ENCODE measurements around the gene CDK5RAP2. TPM values are rescaled to one million over a fixed set of nuclear protein-coding genes. Genes with fewer than 3 reads are reported as not detected.
A peak's percentile ranks its signal among the peaks of the same experiment; 100 is the strongest.

CDK5RAP2 gene
- total and polyA plus RNA-seq, 9 of the 15 experiments (the other 6 are each of a cell fraction or from before 2014, with no cell fraction given), result 19.9 to 68.8 (median 42.2) TPM

GRCh38 chr9:120403543-120403856, 176.5 kb downstream of the CDK5RAP2 start (continued):
- TF ChIP-seq EP300 (IDR thresholded peaks at IDR 0.05; ENCODE audit: low read length), result no peak
- no peak for TF ChIP-seq HES1 (IDR thresholded peaks at IDR 0.05; ENCODE audit: low read depth)
- TF ChIP-seq THAP12 (CRISPR knock-in tag; IDR thresholded peaks at IDR 0.05), result no peak
- TF ChIP-seq POLR2AphosphoS5 (IDR thresholded peaks at IDR 0.05; ENCODE audit: control insufficient read depth, insufficient read depth, low read depth, low read length), result no peak
- TF ChIP-seq ZNF407 (IDR thresholded peaks at IDR 0.05; ENCODE audit: low read depth), result no peak
- 0 out of 4 replicates have a peak, but pooled peaks of 1 of the 2 experiments have one; percentile 12 for TF ChIP-seq TEAD1 (CRISPR knock-in tag; IDR thresholded peaks at IDR 0.05)
- no peak for TF ChIP-seq HEY1 (CRISPR knock-in tag; IDR thresholded peaks at IDR 0.05; ENCODE audit: borderline replicate concordance)
- no peak for TF ChIP-seq SLC30A9 (CRISPR knock-in tag; IDR thresholded peaks at IDR 0.05)
- no peak for TF ChIP-seq HNRNPLL (IDR thresholded peaks at IDR 0.05; ENCODE audit: low read depth, low read length, poor library complexity, severe bottlenecking)
- TF ChIP-seq JUN (IDR thresholded peaks at IDR 0.05; ENCODE audit: borderline replicate concordance, low read depth, low read length), result no peak; the same call in 1 of the 2 replicates
- no peak for TF ChIP-seq JUN (CRISPR knock-in tag; IDR thresholded peaks at IDR 0.05; ENCODE audit: borderline replicate concordance)
- TF ChIP-seq IRF9 (tag; IDR thresholded peaks at IDR 0.05), result peak; percentile 52; the same call in 1 of the 2 replicates
- no peak for TF ChIP-seq DIDO1 (tag; IDR thresholded peaks at IDR 0.05; ENCODE audit: low read depth)
- no peak for TF ChIP-seq MBD2 (IDR thresholded peaks at IDR 0.05; ENCODE audit: borderline replicate concordance, low read depth)

Measured in K562 (cell line).